ENCODE results near the gene OS9.

Gene OS9

GRCh38 chr12:57754411-57755193, 60.7 kb downstream of the OS9 start, which contains the start of gene MARCHF9:
Gene MARCHF9, plus strand, starts transcription at chr12:57755103. Its CDS starts 426 bp downstream, at chr12:57755529.
- DNase-seq: peak; percentile 79 to 94

- no peak for DNase-seq
Observed at GRCh38 chr12:57755194-57755453, 61.2 kb downstream of the OS9 start.

GRCh38 chr12:57755454-57756372, 61.8 kb downstream of the OS9 start:
- DNase-seq: peak in 1 of 2 experiments; percentile 66

GRCh38 chr12:57756406-57757341, 62.7 kb downstream of the OS9 start:
- peak; percentile 41 to 83 for DNase-seq

GRCh38 chr12:57757771-57758170, 63.8 kb downstream of the OS9 start:
- no peak for DNase-seq

GRCh38 chr12:57758552-57759359, 64.8 kb downstream of the OS9 start:
- DNase-seq: no peak

- peak; percentile 20 to 58 for DNase-seq
Observed at GRCh38 chr12:57759360-57759980, 65.5 kb downstream of the OS9 start.

GRCh38 chr12:57760347-57760982, 66.5 kb downstream of the OS9 start:
- no peak for DNase-seq

GRCh38 chr12:57761391-57761998, 67.6 kb downstream of the OS9 start:
- DNase-seq: no peak

GRCh38 chr12:57762463-57762862, 68.5 kb downstream of the OS9 start:
- DNase-seq: no peak

GRCh38 chr12:57763881-57764661, 70.1 kb downstream of the OS9 start:
- no peak for DNase-seq

GRCh38 chr12:57764662-57765002, 70.7 kb downstream of the OS9 start:
- DNase-seq: no peak

GRCh38 chr12:57765003-57765697, 71.2 kb downstream of the OS9 start:
- DNase-seq: peak; percentile 17 to 72

- DNase-seq: peak in 1 of 2 experiments; percentile 27
Observed at GRCh38 chr12:57765698-57766463, 71.9 kb downstream of the OS9 start.

GRCh38 chr12:57766464-57767304, 72.8 kb downstream of the OS9 start, which contains the start of gene CYP27B1:
Gene CYP27B1, minus strand, starts transcription at chr12:57767078. Its CDS starts 37 bp downstream, at chr12:57767041.
- DNase-seq: peak; percentile 18 to 28

- DNase-seq: no peak
Observed at GRCh38 chr12:57767305-57767698, 73.4 kb downstream of the OS9 start.

GRCh38 chr12:57767876-57768275, 73.9 kb downstream of the OS9 start:
- DNase-seq: no peak

All from NCI-H526 (cell line).